Activated CD4-positive, alpha-beta memory T cell treated with anti-CD3 and anti-CD28 coated beads, Interleukin-2, amount 10 ng/mL, durations not matched to agents 7 days and 5 days (primary cell): Measurements from ENCODE around the gene SERF1A. TPM values are rescaled to one million over a fixed set of nuclear protein-coding genes. Genes with fewer than 3 reads are reported as not detected.
"Not testable (repeated sequence)": the region's sequence is repeated elsewhere in the genome, so short reads cannot be mapped to it uniquely, and the experiment has no call there.

Experiments used
- CTCF ChIA-PET: fragments of 350-600 bp; sonication (Branson Sonifier 250); formaldehyde crosslinking; loops from one replicate; lab custom pipeline; 2021; ENCODE audit warnings: antibody characterized with exemption, inconsistent platforms; lab: Charles Lee
- POLR2A ChIA-PET: fragments of 350-600 bp; sonication (Branson Sonifier 250); formaldehyde crosslinking; loops from one replicate; lab custom pipeline; 2021; ENCODE audit warnings: antibody characterized with exemption; lab: Charles Lee
- DNase-seq: peaks from one replicate; pipeline ENCODE4 v3.0.0-alpha.2; 2020
- H3K27ac Mint-ChIP-seq: one replicate; pipeline ENCODE4 v1.8.0; 2021; ENCODE audit warnings: mild to moderate bottlenecking, mixed read lengths
- H3K27me3 Mint-ChIP-seq: one replicate; pipeline ENCODE4 v1.8.0; 2021; ENCODE audit warnings: mixed read lengths
- H3K36me3 Mint-ChIP-seq: one replicate; pipeline ENCODE4 v1.8.0; 2021; ENCODE audit warnings: low read depth, mixed read lengths
- H3K4me1 Mint-ChIP-seq: one replicate; pipeline ENCODE4 v1.8.0; 2021; ENCODE audit warnings: mixed read lengths
- H3K4me3 Mint-ChIP-seq: one replicate; pipeline ENCODE4 v1.8.0; 2021; ENCODE audit warnings: mild to moderate bottlenecking, mixed read lengths
- H3K9me3 Mint-ChIP-seq: one replicate; pipeline ENCODE4 v1.8.0; 2021; ENCODE audit warnings: mixed read lengths
- total RNA-seq, 2 experiments: library from RNA; stranded (reverse); gene quantifications; one replicate each; pipeline ENCODE4 v1.2.3, GENCODE V29; 2021

SERF1A gene
- 1 to 10 TPM; 3.8 to 3.9 TPM for total RNA-seq

DNA sequence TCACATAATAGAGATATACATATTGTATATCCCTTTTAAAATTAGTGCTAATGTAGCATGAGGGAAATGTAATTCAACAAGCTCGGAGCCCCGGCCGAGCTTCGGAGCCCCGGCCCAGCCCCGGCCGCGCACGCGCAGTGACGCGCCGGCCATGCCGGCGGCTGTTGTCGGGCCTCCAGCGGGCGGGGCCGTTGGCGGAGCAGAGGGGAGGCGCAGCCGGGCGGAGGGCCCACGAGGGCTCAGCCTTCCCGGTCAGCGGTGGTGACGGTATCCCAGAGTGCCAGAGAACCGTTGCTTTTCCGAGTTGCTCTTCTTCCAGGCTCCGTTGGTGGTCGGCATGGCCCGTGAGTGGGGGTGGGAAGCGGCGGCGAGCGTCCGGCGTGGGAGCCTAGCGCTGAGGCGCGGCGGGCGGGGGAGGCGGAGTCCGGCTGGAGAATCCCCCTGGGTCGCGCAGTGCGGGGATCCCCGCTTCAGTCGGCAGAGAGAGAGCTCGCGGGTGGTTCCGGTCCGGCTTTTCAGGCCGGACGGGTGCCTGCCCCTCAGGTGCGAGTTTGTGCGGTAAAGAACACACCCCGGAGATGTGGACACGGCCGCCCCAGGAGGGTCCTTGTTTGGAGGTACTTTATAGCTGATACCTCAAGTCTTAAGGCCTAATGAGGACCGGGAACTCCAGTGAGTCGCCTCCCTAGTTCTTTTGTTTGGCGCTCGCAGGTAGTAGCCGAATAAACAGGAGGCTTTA is at the start of gene SERF1A:
SERF1A (plus strand) TSS at position 137 of the 739 bp plus-strand sequence; CDS start at position 338, 201 bp downstream.
- CTCF ChIA-PET, H3K9me3 Mint-ChIP-seq, H3K27ac Mint-ChIP-seq, H3K4me1 Mint-ChIP-seq, H3K27me3 Mint-ChIP-seq, H3K36me3 Mint-ChIP-seq, POLR2A ChIA-PET, DNase-seq, H3K4me3 Mint-ChIP-seq: not testable (repeated sequence)

DNA sequence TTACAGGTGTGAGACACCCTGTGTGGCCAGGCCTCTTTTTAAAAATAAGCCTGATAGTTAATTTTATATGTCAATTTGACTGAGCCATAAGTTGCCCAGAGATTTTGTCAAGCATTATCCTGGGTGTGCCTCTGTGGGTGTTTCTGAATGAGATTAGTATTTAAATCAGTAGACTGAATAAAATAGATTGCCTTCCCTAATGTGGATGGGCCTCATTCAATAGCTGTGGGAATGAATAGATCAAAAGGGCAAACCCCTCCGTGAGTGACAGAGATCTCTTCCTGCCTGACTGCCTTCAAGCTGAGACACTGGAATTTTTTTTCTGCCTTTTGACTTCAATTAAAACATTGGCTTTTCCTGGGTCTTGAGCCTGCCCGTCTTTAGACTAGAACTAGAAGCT is 33.7 kb upstream of the SERF1A start:
- H3K9me3 Mint-ChIP-seq, H3K36me3 Mint-ChIP-seq, DNase-seq, CTCF ChIA-PET, POLR2A ChIA-PET, H3K27me3 Mint-ChIP-seq, H3K27ac Mint-ChIP-seq, H3K4me3 Mint-ChIP-seq, H3K4me1 Mint-ChIP-seq: not testable (repeated sequence)

DNA sequence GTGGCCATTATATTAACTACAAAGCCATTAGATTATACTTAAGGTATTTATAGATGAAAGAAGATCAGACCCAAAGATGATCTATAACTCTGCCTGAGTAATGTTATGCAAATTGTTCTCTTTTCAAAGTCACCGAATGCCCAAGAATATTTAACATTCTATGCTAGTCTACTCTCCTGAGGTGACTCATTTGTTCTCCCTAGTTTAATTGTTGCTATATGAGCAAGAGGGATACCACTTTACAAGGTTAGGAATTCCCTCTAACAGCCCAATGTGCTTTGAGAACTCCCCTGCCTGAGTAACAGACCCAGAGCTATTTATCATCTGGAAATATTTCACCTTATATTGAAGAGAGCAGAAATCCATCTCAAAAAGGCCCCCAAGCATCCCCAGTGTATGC is 29.8 kb upstream of the SERF1A start:
- CTCF ChIA-PET, H3K4me3 Mint-ChIP-seq, H3K36me3 Mint-ChIP-seq, H3K9me3 Mint-ChIP-seq, H3K4me1 Mint-ChIP-seq, POLR2A ChIA-PET, H3K27me3 Mint-ChIP-seq, H3K27ac Mint-ChIP-seq, DNase-seq: not testable (repeated sequence)

DNA sequence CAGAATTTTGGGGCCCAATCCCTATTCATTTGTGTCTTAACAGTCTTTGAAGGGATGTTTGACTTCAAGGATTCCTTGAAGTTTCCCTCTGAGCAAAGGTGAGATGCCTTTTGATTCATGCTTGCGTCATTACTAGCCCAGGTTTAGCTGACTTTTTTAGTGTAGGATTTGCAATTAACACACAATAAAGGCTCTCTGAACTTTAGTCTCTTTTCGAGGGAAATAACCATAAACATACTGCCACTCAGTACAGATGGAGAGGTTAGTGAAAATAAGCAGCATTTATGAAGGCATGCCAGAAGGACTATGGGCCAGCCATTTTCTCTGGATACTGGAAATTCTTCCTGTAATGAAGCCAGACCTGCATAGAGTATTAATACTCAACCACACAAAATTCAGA is 4.4 kb upstream of the SERF1A start:
- H3K9me3 Mint-ChIP-seq, POLR2A ChIA-PET, DNase-seq, H3K27ac Mint-ChIP-seq, H3K36me3 Mint-ChIP-seq, H3K4me3 Mint-ChIP-seq, H3K4me1 Mint-ChIP-seq, H3K27me3 Mint-ChIP-seq, CTCF ChIA-PET: not testable (repeated sequence)

DNA sequence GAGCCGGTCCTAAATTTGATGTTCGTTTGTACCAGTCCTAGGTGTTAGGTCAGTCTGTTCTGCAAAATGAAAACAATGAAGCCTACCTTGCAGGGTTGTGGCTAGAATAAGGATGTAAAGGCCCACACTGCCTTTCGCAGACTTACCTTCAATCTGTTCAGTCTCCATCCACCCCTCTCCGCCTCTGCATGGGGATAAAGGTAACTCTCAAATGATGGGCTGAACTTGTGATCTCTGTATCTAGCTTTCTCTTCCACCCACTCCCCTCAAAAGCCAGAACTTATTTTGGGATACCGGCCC is 753 bp downstream of the SERF1A start:
- CTCF ChIA-PET, POLR2A ChIA-PET, H3K9me3 Mint-ChIP-seq, H3K36me3 Mint-ChIP-seq, H3K4me3 Mint-ChIP-seq, DNase-seq, H3K27ac Mint-ChIP-seq, H3K27me3 Mint-ChIP-seq, H3K4me1 Mint-ChIP-seq: not testable (repeated sequence)

DNA sequence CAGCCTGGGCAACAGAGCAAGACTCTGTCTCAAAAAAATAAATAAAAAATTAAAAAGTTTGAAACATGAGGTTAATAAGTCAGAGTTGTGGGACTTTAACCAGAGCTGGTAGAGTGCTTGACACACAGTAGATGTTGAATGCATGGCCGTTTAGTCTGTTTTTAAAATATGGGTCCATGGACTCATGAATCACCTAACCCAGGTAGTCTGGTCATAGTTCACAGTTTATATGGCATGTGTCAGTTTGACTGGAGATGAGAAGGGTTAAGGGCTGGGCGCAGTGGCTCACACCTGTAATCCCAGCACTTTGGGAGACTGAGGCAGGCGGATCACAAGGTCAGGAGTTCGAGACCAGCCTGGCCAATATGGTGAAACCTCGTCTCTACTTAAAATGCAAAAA is 6.2 kb downstream of the SERF1A start:
- H3K36me3 Mint-ChIP-seq, DNase-seq, H3K27me3 Mint-ChIP-seq, H3K9me3 Mint-ChIP-seq, H3K27ac Mint-ChIP-seq, CTCF ChIA-PET, POLR2A ChIA-PET, H3K4me1 Mint-ChIP-seq, H3K4me3 Mint-ChIP-seq: not testable (repeated sequence)

DNA sequence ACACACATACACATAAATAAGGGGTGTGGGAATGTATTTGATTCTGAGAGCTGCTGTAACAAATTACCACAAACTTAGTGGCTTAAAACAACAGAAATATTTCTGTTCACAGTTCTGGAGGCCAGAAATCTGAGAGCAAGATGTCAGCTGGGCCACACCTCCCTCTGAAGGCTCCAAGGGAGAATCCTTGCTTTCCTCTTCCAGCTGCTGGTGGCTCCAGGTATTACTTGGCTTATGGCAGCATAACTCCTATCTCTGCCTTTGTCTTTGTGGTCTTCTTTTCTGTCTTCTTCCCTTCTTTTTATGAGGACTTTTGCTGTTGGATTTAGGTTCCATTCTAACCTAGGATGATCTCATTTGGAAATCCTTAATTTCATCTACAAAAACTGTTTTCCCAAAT is 16.4 kb downstream of the SERF1A start:
- DNase-seq, CTCF ChIA-PET: not testable (repeated sequence)

DNA sequence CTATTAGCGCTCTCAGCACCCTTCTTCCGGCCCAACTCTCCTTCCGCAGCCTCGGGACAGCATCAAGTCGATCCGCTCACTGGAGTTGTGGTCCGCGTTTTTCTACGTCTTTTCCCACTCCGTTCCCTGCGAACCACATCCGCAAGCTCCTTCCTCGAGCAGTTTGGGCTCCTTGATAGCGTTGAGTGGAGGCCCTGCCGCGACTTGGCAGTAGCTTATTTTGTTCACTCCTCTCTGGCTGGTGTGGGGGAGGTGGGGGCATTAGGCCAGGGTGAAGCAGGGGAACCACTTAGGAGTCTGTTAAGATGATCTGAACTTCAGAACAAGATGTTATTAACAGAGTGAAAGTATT is 24.7 kb downstream of the SERF1A start:
- H3K36me3 Mint-ChIP-seq, H3K4me1 Mint-ChIP-seq, H3K27me3 Mint-ChIP-seq, H3K9me3 Mint-ChIP-seq, H3K27ac Mint-ChIP-seq, DNase-seq, POLR2A ChIA-PET, H3K4me3 Mint-ChIP-seq, CTCF ChIA-PET: not testable (repeated sequence)

More for the DNA sequence above, 16.4 kb downstream of the SERF1A start:
- H3K36me3 Mint-ChIP-seq, H3K9me3 Mint-ChIP-seq, H3K27me3 Mint-ChIP-seq, H3K27ac Mint-ChIP-seq, H3K4me3 Mint-ChIP-seq, POLR2A ChIA-PET, H3K4me1 Mint-ChIP-seq: not testable (repeated sequence)

DNA sequence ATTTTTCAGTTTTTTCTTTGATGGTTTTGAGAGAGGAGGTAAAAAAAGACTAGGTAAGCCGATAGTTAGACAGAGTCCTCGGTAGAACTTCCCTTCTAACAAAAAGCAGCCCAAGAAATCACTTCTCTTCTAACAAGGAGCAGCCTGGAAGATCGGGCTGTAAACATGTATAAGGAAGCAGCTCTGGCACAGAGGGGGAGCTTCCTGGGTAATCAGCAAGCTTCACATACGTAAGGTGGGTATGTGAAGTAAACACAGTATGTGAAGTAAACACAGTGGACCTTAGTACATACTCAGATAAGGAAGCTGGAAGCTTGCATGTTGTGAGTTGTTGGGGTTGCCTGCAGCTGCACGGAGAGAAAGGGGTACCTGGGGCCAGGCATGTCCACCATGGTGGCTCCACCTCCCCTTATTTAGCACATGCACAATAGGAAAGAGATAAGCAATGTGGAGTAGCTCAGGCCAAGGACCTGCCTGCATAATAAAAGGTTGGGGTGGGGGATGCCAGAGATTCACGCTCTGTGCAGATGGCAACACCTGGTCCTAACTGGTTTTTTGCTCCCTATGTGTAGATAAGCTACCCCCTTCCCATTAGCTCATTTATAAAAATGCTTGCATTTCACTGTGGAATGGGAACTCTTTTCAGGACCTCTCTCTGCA is 31.4 kb downstream of the SERF1A start:
- DNase-seq, CTCF ChIA-PET, POLR2A ChIA-PET, H3K9me3 Mint-ChIP-seq, H3K36me3 Mint-ChIP-seq, H3K27ac Mint-ChIP-seq, H3K4me1 Mint-ChIP-seq, H3K4me3 Mint-ChIP-seq, H3K27me3 Mint-ChIP-seq: not testable (repeated sequence)

DNA sequence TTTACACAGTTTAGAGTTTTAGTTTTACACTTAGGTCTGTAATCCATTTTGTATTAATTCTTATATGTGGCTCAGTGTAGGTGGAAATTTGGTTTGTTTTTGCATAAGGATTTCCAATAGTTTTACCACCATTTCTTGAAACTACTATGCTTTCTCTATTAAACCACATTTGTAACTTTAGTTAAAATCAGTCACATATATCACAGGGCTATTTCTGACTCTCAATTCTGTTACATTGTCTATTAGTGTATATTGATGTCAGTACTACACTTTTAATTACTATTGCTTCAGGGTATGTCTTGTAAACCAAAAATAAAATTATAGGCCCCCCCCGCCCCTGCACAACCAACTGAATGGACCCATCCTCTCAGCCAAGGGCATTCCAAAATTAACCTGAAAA is 32.1 kb downstream of the SERF1A start:
- H3K27me3 Mint-ChIP-seq, DNase-seq, CTCF ChIA-PET, H3K4me3 Mint-ChIP-seq, POLR2A ChIA-PET, H3K4me1 Mint-ChIP-seq, H3K9me3 Mint-ChIP-seq, H3K27ac Mint-ChIP-seq, H3K36me3 Mint-ChIP-seq: not testable (repeated sequence)

DNA sequence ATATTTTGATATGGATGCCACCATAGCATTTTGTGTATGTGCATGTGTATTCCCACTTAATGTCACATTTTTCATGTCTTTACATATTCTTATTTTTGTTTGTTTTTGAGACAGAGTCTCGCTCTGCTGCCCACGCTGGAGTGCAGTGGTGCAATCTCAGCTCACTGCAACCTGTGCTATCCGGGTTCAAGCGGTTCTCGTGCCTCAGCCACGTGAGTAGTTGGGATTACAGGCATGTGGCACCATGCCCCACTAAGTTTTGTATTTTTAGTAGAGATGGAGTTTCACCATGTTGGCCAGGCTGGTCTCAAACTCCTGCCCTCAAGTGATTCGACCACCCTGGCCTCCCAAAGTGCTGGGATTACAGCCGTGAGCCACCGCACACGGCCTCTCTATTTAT is 52.6 kb downstream of the SERF1A start:
- H3K9me3 Mint-ChIP-seq, CTCF ChIA-PET, POLR2A ChIA-PET, H3K27me3 Mint-ChIP-seq, H3K4me3 Mint-ChIP-seq, H3K36me3 Mint-ChIP-seq, H3K4me1 Mint-ChIP-seq, DNase-seq, H3K27ac Mint-ChIP-seq: not testable (repeated sequence)

Other genes with a start within 250 kb of the SERF1A start
- 10 to 100 TPM; 58.7 TPM for gene SMN1, start 24.4 kb downstream of the SERF1A start, total RNA-seq
- gene NAIP, start 124.7 kb downstream of the SERF1A start, total RNA-seq, result 10 to 100 TPM; 12.3 to 13.5 TPM
- 10 to 100 TPM; 31.8 to 34.9 TPM for gene GTF2H2, start 167.0 kb downstream of the SERF1A start, total RNA-seq